K562 (cell line): ENCODE data around the gene DDR1. TPM values are rescaled to one million over a fixed set of nuclear protein-coding genes. Genes with fewer than 3 reads are reported as not detected.
A peak's percentile ranks its signal among the peaks of the same experiment; 100 is the strongest.

ENCODE experiments used
- CBX1 ChIP-seq: sonication (generic); IDR thresholded peaks from 2 replicates; pipeline ENCODE4 v1.6.1; 2016; ENCODE audit warnings: antibody characterized with exemption, low read depth, mild to moderate bottlenecking
- HMG20B ChIP-seq: fragments of 250-450 bp; sonication (Bioruptor Pico); IDR thresholded peaks from 2 replicates; pipeline ENCODE4 v1.5.0; 2021; ENCODE audit warnings: mild to moderate bottlenecking
- LEF1 ChIP-seq: fragments of 450-650 bp; IDR thresholded peaks from 2 replicates; pipeline ENCODE4 v1.6.1; 2016; ENCODE audit warnings: mild to moderate bottlenecking
- SAFB2 ChIP-seq: fragments of 200-400 bp; formaldehyde crosslinking; IDR thresholded peaks from 2 replicates; pipeline ENCODE4 v1.6.1; 2018; ENCODE audit warnings: borderline replicate concordance, low read length, low read depth, moderate library complexity; ENCODE audit not compliant: severe bottlenecking
- TBP ChIP-seq: optimal IDR thresholded peaks from 2 replicates; pipeline ENCODE3; 2011; ENCODE audit warnings: low read depth, low read length, improper control_type of control experiment
- ZNF174 ChIP-seq: fragments of 250-450 bp; sonication (Bioruptor Pico); IDR thresholded peaks from 2 replicates; pipeline ENCODE4 v1.4.0; 2020; ENCODE audit warnings: mild to moderate bottlenecking
- ZNF232 ChIP-seq: sonication (generic); formaldehyde crosslinking; IDR thresholded peaks from 2 replicates; pipeline ENCODE4 v1.8.0; 2022; ENCODE audit warnings: mild to moderate bottlenecking, missing genetic modification reagents
- polyA plus RNA-seq, 8 experiments: library from polyadenylated mRNA; depleted of rRNA in 4 of 8; stranded (reverse) in 5 of 8; unstranded in 3 of 8; fragments of >200 nt; fragmentation: Nextera tagmentation in 2 of 8; fragmentation: Illumina TruSeq in 1 of 8; extraction: Ambion mirVana in 2 of 8; extraction: Trizol in 1 of 8; gene quantifications; 2 replicates each; pipeline versions ENCODE4 v1.2.1 to v1.2.3, GENCODE V29; 2011 to 2014; ENCODE audit warnings: inconsistent platforms in 1 of 8, missing spikeins in 1 of 8
- total RNA-seq, 7 experiments: library from RNA; depleted of rRNA in 6 of 7; stranded (reverse); fragments of >200 nt in 6 of 7; fragmentation: Illumina TruSeq in 2 of 7; extraction: Trizol in 2 of 7; gene quantifications; 2 replicates each; pipeline versions ENCODE4 v1.2.1 to v1.2.3, GENCODE V29; 2011 to 2021; ENCODE audit warnings: low replicate concordance in 1 of 7
- TF ChIP-seq, protein P1 (sequence below), 3 experiments: IDR thresholded peaks in 2 of 3; conservative IDR thresholded peaks in 1 of 3; 2 replicates each; pipeline ENCODE4 v1.5.1; 2011 to 2012; ENCODE audit warnings: low read length in 3 of 3, mild to moderate bottlenecking in 3 of 3, control low read depth in 2 of 3, improper control_type of control experiment in 1 of 3, inconsistent platforms in 1 of 3, low read depth in 1 of 3, mixed read lengths in 1 of 3, moderate library complexity in 1 of 3; ENCODE audit not compliant: insufficient read depth in 2 of 3
- TF ChIP-seq, protein P2 (sequence below): fragments of 250-450 bp; sonication (Bioruptor Pico); IDR thresholded peaks from 2 replicates; pipeline ENCODE4 v1.6.1; 2021; ENCODE audit warnings: mild to moderate bottlenecking
- TF ChIP-seq, protein P3 (sequence below): fragments of 200-400 bp; formaldehyde crosslinking; IDR thresholded peaks from 2 replicates; pipeline ENCODE4 v1.6.1; 2017; ENCODE audit warnings: mild to moderate bottlenecking, low read depth, low read length, moderate library complexity
- TF ChIP-seq, protein P4 (sequence below): fragments of 450-650 bp; IDR thresholded peaks from 2 replicates; pipeline ENCODE4 v1.6.1; 2016; ENCODE audit warnings: low read depth
- TF ChIP-seq, protein P5 (sequence below): fragments of 450-650 bp; IDR thresholded peaks from 2 replicates; pipeline ENCODE4 v1.6.1; 2017; ENCODE audit warnings: mild to moderate bottlenecking, moderate library complexity

DDR1 gene
- total and polyA plus RNA-seq, 9 of the 15 experiments (the other 6 are each of a cell fraction or from before 2014, with no cell fraction given): 1.4 to 44.6 (median 12.2) TPM

DNA sequence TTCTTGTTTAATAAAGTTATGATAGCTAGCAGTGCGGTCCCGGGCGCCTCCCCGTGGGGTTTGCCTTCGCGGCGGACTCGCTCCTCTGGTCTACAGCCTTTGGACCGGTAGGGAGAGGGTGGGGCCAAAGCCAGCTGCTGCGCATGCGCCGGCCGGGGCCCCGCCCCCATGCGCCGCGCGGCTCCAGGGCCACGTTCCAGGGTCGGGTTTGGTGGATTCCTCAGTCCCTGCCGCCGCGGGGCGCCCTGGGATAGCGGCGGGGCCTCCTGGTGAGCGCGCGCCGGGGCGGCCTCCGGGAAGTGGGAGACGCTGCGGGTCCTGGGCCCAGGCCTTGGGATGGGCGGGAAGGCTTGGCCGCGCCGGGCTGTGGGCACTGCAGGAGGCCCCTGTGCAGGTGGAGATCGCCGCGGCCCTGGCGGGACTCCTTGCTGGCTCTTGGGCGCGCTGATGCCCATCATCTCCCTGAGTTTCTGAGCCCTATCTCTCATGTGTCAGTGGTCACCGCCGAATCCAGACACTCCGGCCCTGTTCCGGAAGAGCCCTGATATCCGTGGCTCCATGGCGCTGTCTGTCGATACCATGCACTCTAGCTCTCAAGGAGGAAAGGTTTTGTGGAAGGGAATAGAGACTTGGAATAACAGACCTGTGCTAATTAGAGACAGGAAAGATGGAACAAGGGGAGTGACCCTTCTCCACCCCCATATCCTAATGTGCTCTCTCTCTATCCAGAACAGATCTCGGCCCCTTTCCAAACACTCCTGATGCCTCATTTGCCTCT lies 29.9 kb downstream of the DDR1 start, which contains the start of gene VARS2 (continued):
- TF ChIP-seq, protein P1, sequence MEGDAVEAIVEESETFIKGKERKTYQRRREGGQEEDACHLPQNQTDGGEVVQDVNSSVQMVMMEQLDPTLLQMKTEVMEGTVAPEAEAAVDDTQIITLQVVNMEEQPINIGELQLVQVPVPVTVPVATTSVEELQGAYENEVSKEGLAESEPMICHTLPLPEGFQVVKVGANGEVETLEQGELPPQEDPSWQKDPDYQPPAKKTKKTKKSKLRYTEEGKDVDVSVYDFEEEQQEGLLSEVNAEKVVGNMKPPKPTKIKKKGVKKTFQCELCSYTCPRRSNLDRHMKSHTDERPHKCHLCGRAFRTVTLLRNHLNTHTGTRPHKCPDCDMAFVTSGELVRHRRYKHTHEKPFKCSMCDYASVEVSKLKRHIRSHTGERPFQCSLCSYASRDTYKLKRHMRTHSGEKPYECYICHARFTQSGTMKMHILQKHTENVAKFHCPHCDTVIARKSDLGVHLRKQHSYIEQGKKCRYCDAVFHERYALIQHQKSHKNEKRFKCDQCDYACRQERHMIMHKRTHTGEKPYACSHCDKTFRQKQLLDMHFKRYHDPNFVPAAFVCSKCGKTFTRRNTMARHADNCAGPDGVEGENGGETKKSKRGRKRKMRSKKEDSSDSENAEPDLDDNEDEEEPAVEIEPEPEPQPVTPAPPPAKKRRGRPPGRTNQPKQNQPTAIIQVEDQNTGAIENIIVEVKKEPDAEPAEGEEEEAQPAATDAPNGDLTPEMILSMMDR (IDR thresholded peaks at IDR 0.05 in 2 of 3, conservative IDR thresholded peaks at IDR 0.05 in 1 of 3; ENCODE audit: insufficient read depth in 2 of 3, low read depth in 1 of 3, low read length in 3 of 3): peak; percentile 58 to 68 (median 59); a peak in 5 of 6 replicates
- TF ChIP-seq SAFB2: no peak
- 0 out of 2 replicates have a peak, but pooled peaks have one; percentile 35 for TF ChIP-seq HMG20B
- TF ChIP-seq TBP: peak; percentile 79
- TF ChIP-seq, protein P2, sequence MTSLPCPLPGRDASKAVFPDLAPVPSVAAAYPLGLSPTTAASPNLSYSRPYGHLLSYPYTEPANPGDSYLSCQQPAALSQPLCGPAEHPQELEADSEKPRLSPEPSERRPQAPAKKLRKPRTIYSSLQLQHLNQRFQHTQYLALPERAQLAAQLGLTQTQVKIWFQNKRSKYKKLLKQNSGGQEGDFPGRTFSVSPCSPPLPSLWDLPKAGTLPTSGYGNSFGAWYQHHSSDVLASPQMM (CRISPR knock-in tag): no peak
- TF ChIP-seq ZNF174 (CRISPR knock-in tag): no peak
- TF ChIP-seq, protein P3, sequence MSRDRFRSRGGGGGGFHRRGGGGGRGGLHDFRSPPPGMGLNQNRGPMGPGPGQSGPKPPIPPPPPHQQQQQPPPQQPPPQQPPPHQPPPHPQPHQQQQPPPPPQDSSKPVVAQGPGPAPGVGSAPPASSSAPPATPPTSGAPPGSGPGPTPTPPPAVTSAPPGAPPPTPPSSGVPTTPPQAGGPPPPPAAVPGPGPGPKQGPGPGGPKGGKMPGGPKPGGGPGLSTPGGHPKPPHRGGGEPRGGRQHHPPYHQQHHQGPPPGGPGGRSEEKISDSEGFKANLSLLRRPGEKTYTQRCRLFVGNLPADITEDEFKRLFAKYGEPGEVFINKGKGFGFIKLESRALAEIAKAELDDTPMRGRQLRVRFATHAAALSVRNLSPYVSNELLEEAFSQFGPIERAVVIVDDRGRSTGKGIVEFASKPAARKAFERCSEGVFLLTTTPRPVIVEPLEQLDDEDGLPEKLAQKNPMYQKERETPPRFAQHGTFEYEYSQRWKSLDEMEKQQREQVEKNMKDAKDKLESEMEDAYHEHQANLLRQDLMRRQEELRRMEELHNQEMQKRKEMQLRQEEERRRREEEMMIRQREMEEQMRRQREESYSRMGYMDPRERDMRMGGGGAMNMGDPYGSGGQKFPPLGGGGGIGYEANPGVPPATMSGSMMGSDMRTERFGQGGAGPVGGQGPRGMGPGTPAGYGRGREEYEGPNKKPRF: no peak
- TF ChIP-seq, protein P4, sequence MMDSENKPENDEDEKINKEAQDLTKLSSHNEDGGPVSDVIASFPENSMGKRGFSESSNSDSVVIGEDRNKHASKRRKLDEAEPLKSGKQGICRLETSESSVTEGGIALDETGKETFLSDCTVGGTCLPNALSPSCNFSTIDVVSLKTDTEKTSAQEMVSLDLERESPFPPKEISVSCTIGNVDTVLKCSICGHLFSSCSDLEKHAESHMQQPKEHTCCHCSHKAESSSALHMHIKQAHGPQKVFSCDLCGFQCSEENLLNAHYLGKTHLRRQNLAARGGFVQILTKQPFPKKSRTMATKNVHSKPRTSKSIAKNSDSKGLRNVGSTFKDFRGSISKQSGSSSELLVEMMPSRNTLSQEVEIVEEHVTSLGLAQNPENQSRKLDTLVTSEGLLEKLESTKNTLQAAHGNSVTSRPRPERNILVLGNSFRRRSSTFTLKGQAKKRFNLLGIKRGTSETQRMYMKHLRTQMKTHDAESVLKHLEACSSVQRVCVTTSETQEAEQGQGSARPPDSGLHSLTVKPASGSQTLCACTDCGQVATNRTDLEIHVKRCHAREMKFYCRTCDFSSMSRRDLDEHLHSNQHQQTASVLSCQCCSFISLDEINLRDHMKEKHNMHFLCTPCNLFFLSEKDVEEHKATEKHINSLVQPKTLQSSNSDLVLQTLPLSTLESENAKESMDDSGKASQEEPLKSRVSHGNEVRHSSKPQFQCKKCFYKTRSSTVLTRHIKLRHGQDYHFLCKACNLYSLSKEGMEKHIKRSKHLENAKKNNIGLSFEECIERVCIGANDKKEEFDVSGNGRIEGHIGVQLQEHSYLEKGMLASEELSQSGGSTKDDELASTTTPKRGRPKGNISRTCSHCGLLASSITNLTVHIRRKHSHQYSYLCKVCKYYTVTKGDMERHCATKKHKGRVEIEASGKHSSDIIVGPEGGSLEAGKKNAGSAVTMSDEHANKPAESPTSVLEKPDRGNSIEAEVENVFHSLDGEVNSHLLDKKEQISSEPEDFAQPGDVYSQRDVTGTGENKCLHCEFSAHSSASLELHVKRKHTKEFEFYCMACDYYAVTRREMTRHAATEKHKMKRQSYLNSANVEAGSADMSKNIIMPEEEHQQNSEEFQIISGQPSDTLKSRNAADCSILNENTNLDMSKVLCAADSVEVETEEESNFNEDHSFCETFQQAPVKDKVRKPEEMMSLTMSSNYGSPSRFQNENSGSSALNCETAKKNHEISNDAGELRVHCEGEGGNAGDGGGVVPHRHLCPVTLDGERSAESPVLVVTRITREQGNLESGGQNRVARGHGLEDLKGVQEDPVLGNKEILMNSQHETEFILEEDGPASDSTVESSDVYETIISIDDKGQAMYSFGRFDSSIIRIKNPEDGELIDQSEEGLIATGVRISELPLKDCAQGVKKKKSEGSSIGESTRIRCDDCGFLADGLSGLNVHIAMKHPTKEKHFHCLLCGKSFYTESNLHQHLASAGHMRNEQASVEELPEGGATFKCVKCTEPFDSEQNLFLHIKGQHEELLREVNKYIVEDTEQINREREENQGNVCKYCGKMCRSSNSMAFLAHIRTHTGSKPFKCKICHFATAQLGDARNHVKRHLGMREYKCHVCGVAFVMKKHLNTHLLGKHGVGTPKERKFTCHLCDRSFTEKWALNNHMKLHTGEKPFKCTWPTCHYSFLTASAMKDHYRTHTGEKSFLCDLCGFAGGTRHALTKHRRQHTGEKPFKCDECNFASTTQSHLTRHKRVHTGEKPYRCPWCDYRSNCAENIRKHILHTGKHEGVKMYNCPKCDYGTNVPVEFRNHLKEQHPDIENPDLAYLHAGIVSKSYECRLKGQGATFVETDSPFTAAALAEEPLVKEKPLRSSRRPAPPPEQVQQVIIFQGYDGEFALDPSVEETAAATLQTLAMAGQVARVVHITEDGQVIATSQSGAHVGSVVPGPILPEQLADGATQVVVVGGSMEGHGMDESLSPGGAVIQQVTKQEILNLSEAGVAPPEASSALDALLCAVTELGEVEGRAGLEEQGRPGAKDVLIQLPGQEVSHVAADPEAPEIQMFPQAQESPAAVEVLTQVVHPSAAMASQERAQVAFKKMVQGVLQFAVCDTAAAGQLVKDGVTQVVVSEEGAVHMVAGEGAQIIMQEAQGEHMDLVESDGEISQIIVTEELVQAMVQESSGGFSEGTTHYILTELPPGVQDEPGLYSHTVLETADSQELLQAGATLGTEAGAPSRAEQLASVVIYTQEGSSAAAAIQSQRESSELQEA: no peak
- TF ChIP-seq LEF1: no peak
- TF ChIP-seq, protein P5, sequence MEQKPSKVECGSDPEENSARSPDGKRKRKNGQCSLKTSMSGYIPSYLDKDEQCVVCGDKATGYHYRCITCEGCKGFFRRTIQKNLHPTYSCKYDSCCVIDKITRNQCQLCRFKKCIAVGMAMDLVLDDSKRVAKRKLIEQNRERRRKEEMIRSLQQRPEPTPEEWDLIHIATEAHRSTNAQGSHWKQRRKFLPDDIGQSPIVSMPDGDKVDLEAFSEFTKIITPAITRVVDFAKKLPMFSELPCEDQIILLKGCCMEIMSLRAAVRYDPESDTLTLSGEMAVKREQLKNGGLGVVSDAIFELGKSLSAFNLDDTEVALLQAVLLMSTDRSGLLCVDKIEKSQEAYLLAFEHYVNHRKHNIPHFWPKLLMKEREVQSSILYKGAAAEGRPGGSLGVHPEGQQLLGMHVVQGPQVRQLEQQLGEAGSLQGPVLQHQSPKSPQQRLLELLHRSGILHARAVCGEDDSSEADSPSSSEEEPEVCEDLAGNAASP: no peak
- TF ChIP-seq ZNF232 (CRISPR knock-in tag): no peak
- peak; percentile 81; the same call in 1 of the 2 replicates for TF ChIP-seq CBX1
